NCI-H1092 treated with DMSO at 0.1 percent for 48 hours (cell line): ENCODE measurements around the gene PARVG.

Experiments used
- DNase-seq: peaks from one replicate; lab custom pipeline; 2025; lab: John Stamatoyannopoulos, UW

Gene PARVG

GRCh38 chr22:44180706-44181032 is at the start of gene PARVG:
Gene PARVG, plus strand, starts transcription at chr22:44180925. Its CDS starts 2,405 bp downstream, at chr22:44183330.
- DNase-seq, result no peak

- DNase-seq, result no peak
Observed at GRCh38 chr22:44131412-44131811, 49.3 kb upstream of the PARVG start.

- DNase-seq, result no peak
Observed at GRCh38 chr22:44131989-44132685, 48.6 kb upstream of the PARVG start.

GRCh38 chr22:44132724-44133123 is 48.0 kb upstream of the PARVG start:
- DNase-seq, result no peak

- no peak for DNase-seq
Observed at GRCh38 chr22:44133161-44133560, 47.6 kb upstream of the PARVG start.

- no peak for DNase-seq
Observed at GRCh38 chr22:44133901-44134571, 46.7 kb upstream of the PARVG start.

- no peak for DNase-seq
Observed at GRCh38 chr22:44136112-44136511, 44.6 kb upstream of the PARVG start.

- no peak for DNase-seq
Observed at GRCh38 chr22:44136786-44137185, 43.9 kb upstream of the PARVG start.

GRCh38 chr22:44137415-44137814 is 43.3 kb upstream of the PARVG start:
- no peak for DNase-seq

- DNase-seq, result no peak
Observed at GRCh38 chr22:44139773-44140172, 41.0 kb upstream of the PARVG start.

GRCh38 chr22:44142421-44143104 is 38.2 kb upstream of the PARVG start:
- no peak for DNase-seq

GRCh38 chr22:44143105-44143474 is 37.6 kb upstream of the PARVG start:
- DNase-seq, result no peak

GRCh38 chr22:44143579-44143978 is 37.1 kb upstream of the PARVG start:
- no peak for DNase-seq

GRCh38 chr22:44144046-44144569 is 36.6 kb upstream of the PARVG start:
- DNase-seq, result no peak

- DNase-seq, result no peak
Observed at GRCh38 chr22:44145544-44145943, 35.2 kb upstream of the PARVG start.

- DNase-seq, result no peak
Observed at GRCh38 chr22:44146088-44146861, 34.5 kb upstream of the PARVG start.

GRCh38 chr22:44147008-44147645 is 33.6 kb upstream of the PARVG start:
- no peak for DNase-seq

- DNase-seq, result no peak
Observed at GRCh38 chr22:44147821-44148574, 32.7 kb upstream of the PARVG start.

- DNase-seq, result no peak
Observed at GRCh38 chr22:44151676-44152075, 29.0 kb upstream of the PARVG start.

- no peak for DNase-seq
Observed at GRCh38 chr22:44153710-44154109, 27.0 kb upstream of the PARVG start.

GRCh38 chr22:44154436-44154942 is 26.2 kb upstream of the PARVG start:
- DNase-seq, result no peak
